ENCODE measurements around the gene ALS2CL. TPM values are rescaled to one million over a fixed set of nuclear protein-coding genes. Genes with fewer than 3 reads are reported as not detected.

Gene ALS2CL
- total RNA-seq, 4 donors from 2014 or later: 4.8 to 10.4 (median 9.6) TPM

GRCh38 chr3:46677411-46677726 is 16.1 kb downstream of the ALS2CL start:
- Histone ChIP-seq H3K27me3 (no peaks in the 10 kb centered on the region), H3K36me3 (peaks cover 0 to 65% of the 10 kb centered on the region in 2 donors), H3K4me3 (no peak overlapping the region), H3K4me1 (no peaks in the 10 kb centered on the region), H3K9me3 (no peaks in the 10 kb centered on the region), H3K27ac (no peak overlapping the region)
- no peak for ATAC-seq
- TF ChIP-seq CTCF (IDR thresholded peaks at IDR 0.05): no peak
- no peak for TF ChIP-seq EP300 (IDR thresholded peaks at IDR 0.05)
- TF ChIP-seq POLR2AphosphoS5 (IDR thresholded peaks at IDR 0.05): no peak
- no peak for TF ChIP-seq POLR2A (IDR thresholded peaks at IDR 0.05)
- 80% methylated on average over 1 of the region's 6 CpGs for WGBS, 2 donors (ENCODE audit: low coverage in 1 of 2)

GRCh38 chr3:46676601-46677410 is 16.7 kb downstream of the ALS2CL start:
- peaks cover 0 to 60% of the 10 kb centered on the region in 2 donors for H3K36me3 ChIP-seq
- H3K4me1 ChIP-seq: no peaks in the 10 kb centered on the region
- no peak for TF ChIP-seq CTCF (IDR thresholded peaks at IDR 0.05)
- no peak for TF ChIP-seq POLR2A (IDR thresholded peaks at IDR 0.05)
- no peak for TF ChIP-seq POLR2AphosphoS5 (IDR thresholded peaks at IDR 0.05)
- no peak for TF ChIP-seq EP300 (IDR thresholded peaks at IDR 0.05)
- no peak for ATAC-seq
- no peaks in the 10 kb centered on the region for H3K27me3 ChIP-seq
- H3K9me3 ChIP-seq: no peaks in the 10 kb centered on the region
- H3K27ac ChIP-seq: no peak overlapping the region
- H3K4me3 ChIP-seq: no peak overlapping the region
- 79 to 90% methylated on average over 3 to 4 of the region's 16 CpGs for WGBS, 2 donors (ENCODE audit: low coverage in 1 of 2)

- peak; percentile 8 for ATAC-seq
- Histone ChIP-seq H3K9me3 (no peaks in the 10 kb centered on the region), H3K27me3 (no peaks in the 10 kb centered on the region), H3K4me1 (no peaks in the 10 kb centered on the region), H3K36me3 (peaks cover 0 to 52% of the 10 kb centered on the region in 2 donors), H3K4me3 (no peak overlapping the region), H3K27ac (no peak overlapping the region)
- TF ChIP-seq EP300 (IDR thresholded peaks at IDR 0.05): no peak
- no peak for TF ChIP-seq POLR2A (IDR thresholded peaks at IDR 0.05)
- no peak for TF ChIP-seq POLR2AphosphoS5 (IDR thresholded peaks at IDR 0.05)
- no peak for TF ChIP-seq CTCF (IDR thresholded peaks at IDR 0.05)
- WGBS, 2 donors (ENCODE audit: low coverage in 1 of 2): 83% methylated on average over 2 of the region's 9 CpGs; no CpG with 5 or more reads in 1 of the 2 donors
These were observed 17.5 kb downstream of the ALS2CL start for GRCh38 chr3:46675843-46676567.

DNA sequence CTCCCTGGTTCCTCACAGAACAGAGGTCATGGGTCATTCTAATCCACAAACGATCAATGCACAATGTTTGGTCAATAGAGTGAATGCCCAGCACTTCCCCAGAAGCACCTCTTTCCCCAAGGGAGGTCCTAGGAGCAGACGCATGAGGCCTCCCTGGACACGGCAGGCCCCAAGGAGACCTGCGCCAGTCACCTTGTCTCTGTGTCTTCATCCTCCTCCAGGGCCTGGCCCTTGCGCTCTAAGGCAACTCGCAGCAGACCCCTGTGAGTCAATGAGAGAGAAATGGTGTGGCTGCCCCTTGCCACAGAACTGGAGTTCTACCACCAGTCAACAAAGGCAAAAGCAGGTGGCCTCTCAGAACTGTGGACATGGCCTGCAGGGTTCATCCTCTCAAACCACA is 18.1 kb downstream of the ALS2CL start:
- no peaks in the 10 kb centered on the region for H3K9me3 ChIP-seq
- no peaks in the 10 kb centered on the region for H3K4me1 ChIP-seq
- peaks cover 0 to 46% of the 10 kb centered on the region in 2 donors for H3K36me3 ChIP-seq
- H3K27ac ChIP-seq: no peak overlapping the region
- no peak for ATAC-seq
- no peaks in the 10 kb centered on the region for H3K27me3 ChIP-seq
- no peak overlapping the region for H3K4me3 ChIP-seq
- 100% methylated on average over 2 of the region's 6 CpGs; no CpG with 5 or more reads in 1 of the 2 donors for WGBS, 2 donors (ENCODE audit: low coverage in 1 of 2)
- TF ChIP-seq EP300 (IDR thresholded peaks at IDR 0.05) (no peak), CTCF (IDR thresholded peaks at IDR 0.05) (no peak), POLR2A (IDR thresholded peaks at IDR 0.05) (no peak), POLR2AphosphoS5 (IDR thresholded peaks at IDR 0.05) (no peak)

All from gastroesophageal sphincter (tissue), 4 donors.